Subcutaneous abdominal adipose tissue (tissue), 5 donors: ENCODE results near the gene NTMT2.

Source experiments
- H3K27ac ChIP-seq: one replicate; pipeline ENCODE4 v1.7.0; 2013; ENCODE audit warnings: low read depth, mild to moderate bottlenecking, inconsistent platforms, low read length, moderate library complexity
- H3K27me3 ChIP-seq, 5 donors: one replicate each; pipeline ENCODE4 v1.7.0; 2013; ENCODE audit warnings: low read length in 5 of 5, inconsistent platforms in 1 of 5; ENCODE audit not compliant: control insufficient read depth in 5 of 5, insufficient read depth in 4 of 5
- H3K36me3 ChIP-seq, 5 donors: one replicate each; pipeline ENCODE4 v1.7.0; 2013; ENCODE audit warnings: low read length in 5 of 5; ENCODE audit not compliant: control insufficient read depth in 5 of 5, insufficient read depth in 5 of 5
- H3K4me1 ChIP-seq, 5 donors: one replicate each; pipeline ENCODE4 v1.7.0; 2013; ENCODE audit warnings: low read length in 5 of 5, mild to moderate bottlenecking in 3 of 5, moderate library complexity in 1 of 5; ENCODE audit not compliant: control insufficient read depth in 5 of 5, insufficient read depth in 5 of 5
- H3K4me3 ChIP-seq, 5 donors: one replicate each; pipeline ENCODE4 v1.7.0; 2013; ENCODE audit warnings: low read length in 5 of 5, low read depth in 1 of 5
- H3K9ac ChIP-seq, 5 donors: one replicate each; pipeline ENCODE4 v1.7.0; 2013; ENCODE audit warnings: low read length in 5 of 5, mild to moderate bottlenecking in 4 of 5, moderate library complexity in 3 of 5
- H3K9me3 ChIP-seq, 5 donors: one replicate each; pipeline ENCODE4 v1.7.0; 2013; ENCODE audit warnings: low read length in 5 of 5; ENCODE audit not compliant: control insufficient read depth in 5 of 5
- donor health status: healthy.
- donor health status: healthy.
- donor health status: healthy.
- donor health status: healthy.
- donor health status: healthy.

The NTMT2 gene

GRCh38 chr1:170203693-170204092 lies 57.9 kb downstream of the NTMT2 start:
- Histone ChIP-seq H3K36me3 (no peaks in the 10 kb centered on the region), H3K27me3 (no peaks in the 10 kb centered on the region), H3K4me3 (no peak overlapping the region), H3K4me1 (peaks cover 0 to 24% (median 21%) of the 10 kb centered on the region in 5 donors), H3K9ac (no peak overlapping the region), H3K27ac (no peak overlapping the region), H3K9me3 (no peaks in the 10 kb centered on the region)

- H3K9ac ChIP-seq: no peak overlapping the region
- H3K4me3 ChIP-seq: no peak overlapping the region
- no peaks in the 10 kb centered on the region for H3K27me3 ChIP-seq
- no peak overlapping the region for H3K27ac ChIP-seq
- H3K9me3 ChIP-seq: no peaks in the 10 kb centered on the region
- H3K36me3 ChIP-seq: no peaks in the 10 kb centered on the region
- peaks cover 0 to 24% (median 21%) of the 10 kb centered on the region in 5 donors for H3K4me1 ChIP-seq
These were observed 58.4 kb downstream of the NTMT2 start for GRCh38 chr1:170204121-170204520.

DNA sequence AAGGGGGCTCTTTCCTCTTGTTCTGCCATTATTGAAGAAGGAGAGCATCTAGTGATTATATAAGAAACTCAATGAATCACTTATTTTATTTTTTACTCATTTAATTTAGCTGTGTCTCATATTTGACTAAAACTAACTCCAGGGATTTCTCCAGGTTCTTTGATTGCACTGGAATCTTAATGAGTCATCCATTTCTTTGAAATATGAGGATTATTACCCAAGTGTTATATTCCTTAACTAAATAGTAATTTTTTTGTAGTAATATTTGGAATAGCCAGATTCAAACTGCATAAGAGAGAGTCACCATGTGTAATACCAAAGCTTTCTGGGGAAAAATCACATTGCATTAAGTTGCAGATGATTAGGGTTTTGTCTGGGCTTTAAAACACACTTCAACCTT lies 59.5 kb downstream of the NTMT2 start:
- Histone ChIP-seq H3K36me3 (no peaks in the 10 kb centered on the region), H3K9me3 (no peaks in the 10 kb centered on the region), H3K9ac (no peak overlapping the region), H3K4me1 (peaks cover 0 to 16% (median 13%) of the 10 kb centered on the region in 5 donors), H3K4me3 (no peak overlapping the region), H3K27me3 (no peaks in the 10 kb centered on the region), H3K27ac (no peak overlapping the region)

GRCh38 chr1:170209125-170209524 lies 63.4 kb downstream of the NTMT2 start:
- no peak overlapping the region for H3K4me3 ChIP-seq
- H3K9ac ChIP-seq: no peak overlapping the region
- no peaks in the 10 kb centered on the region for H3K36me3 ChIP-seq
- peaks cover 3 to 9% (median 7%) of the 10 kb centered on the region in 5 donors for H3K4me1 ChIP-seq
- no peak overlapping the region for H3K27ac ChIP-seq
- H3K9me3 ChIP-seq: no peaks in the 10 kb centered on the region
- H3K27me3 ChIP-seq: no peaks in the 10 kb centered on the region

DNA sequence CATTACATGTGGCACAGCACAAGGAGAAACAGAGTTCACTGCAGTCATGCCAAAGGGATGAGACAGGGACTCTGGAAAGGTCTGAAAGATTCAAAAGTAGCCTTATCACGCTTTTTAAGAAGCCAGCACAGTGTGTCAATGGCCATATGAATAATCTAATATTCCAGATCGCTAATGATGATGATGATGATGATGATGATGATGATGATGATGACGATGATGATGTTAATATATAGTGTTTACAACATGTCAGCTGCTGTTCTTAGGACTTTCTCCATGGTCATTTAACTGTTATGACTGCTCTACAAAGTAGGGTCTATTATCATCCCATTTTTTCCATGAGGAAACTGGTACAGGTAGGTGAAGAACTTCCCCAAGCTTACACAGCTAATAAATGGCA lies 64.4 kb downstream of the NTMT2 start:
- Histone ChIP-seq H3K4me3 (no peak overlapping the region), H3K9me3 (no peaks in the 10 kb centered on the region), H3K4me1 (peaks cover 3 to 19% (median 16%) of the 10 kb centered on the region in 5 donors), H3K27me3 (no peaks in the 10 kb centered on the region), H3K9ac (no peak overlapping the region), H3K36me3 (no peaks in the 10 kb centered on the region), H3K27ac (no peak overlapping the region)

- H3K4me1 ChIP-seq: peaks cover 3 to 37% (median 31%) of the 10 kb centered on the region in 5 donors
- peak overlapping the region; percentile 45 for H3K27ac ChIP-seq
These were observed 67.8 kb downstream of the NTMT2 start for GRCh38 chr1:170213596-170213995.

GRCh38 chr1:170214117-170215032 lies 68.6 kb downstream of the NTMT2 start:
- Histone ChIP-seq H3K4me3 (no peak overlapping the region), H3K27me3 (no peaks in the 10 kb centered on the region), H3K9ac (no peak overlapping the region), H3K36me3 (no peaks in the 10 kb centered on the region), H3K27ac (peak overlapping the region; percentile 45), H3K4me1 (peaks cover 3 to 38% (median 32%) of the 10 kb centered on the region in 5 donors), H3K9me3 (no peaks in the 10 kb centered on the region)

More at GRCh38 chr1:170213596-170213995, 67.8 kb downstream of the NTMT2 start:
- H3K36me3 ChIP-seq: no peaks in the 10 kb centered on the region
- no peak overlapping the region for H3K9ac ChIP-seq
- no peaks in the 10 kb centered on the region for H3K27me3 ChIP-seq
- no peaks in the 10 kb centered on the region for H3K9me3 ChIP-seq
- H3K4me3 ChIP-seq: no peak overlapping the region

DNA sequence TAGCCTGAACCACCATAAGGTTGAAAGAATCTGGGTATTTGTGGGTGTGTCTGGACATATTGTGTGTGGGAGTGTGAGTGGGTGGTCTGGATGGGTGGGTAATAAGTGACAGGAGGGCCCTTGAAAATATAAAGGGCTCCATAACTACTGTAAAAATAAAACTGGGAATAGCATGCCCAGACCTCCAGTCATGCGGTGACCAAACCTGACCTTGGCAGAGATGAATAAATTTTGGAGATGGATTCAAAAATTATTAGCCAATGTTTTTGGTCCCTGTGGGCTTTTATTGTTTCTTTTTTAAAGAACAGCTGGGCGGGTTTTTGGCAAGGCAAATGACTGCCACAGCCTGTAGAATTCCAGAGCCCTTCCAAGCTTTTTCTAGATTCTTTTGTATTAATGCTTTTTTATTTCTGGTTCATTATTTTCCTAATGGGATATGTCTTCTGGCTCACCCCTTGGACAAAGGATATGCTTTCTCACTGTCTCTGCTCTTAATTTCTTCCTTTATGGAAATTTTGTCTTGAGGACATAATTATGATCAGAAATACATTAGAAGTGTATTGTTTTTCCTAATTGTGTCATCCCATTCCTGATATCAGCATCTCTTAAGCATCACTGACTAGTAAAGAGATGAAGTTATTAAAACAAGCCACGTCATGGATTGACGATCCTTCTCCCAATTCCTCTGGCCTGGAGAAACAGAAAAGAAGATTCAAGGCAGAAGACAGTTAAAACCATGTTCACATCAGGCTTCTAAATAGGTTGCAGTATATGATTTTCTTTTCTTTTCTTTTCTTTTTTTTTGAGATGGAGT lies 69.5 kb downstream of the NTMT2 start:
- H3K4me3 ChIP-seq: no peak overlapping the region
- peaks cover 3 to 43% (median 38%) of the 10 kb centered on the region in 5 donors for H3K4me1 ChIP-seq
- H3K27ac ChIP-seq: peak overlapping the region; percentile 45
- no peaks in the 10 kb centered on the region for H3K9me3 ChIP-seq
- H3K9ac ChIP-seq: no peak overlapping the region
- no peaks in the 10 kb centered on the region for H3K36me3 ChIP-seq
- H3K27me3 ChIP-seq: no peaks in the 10 kb centered on the region

DNA sequence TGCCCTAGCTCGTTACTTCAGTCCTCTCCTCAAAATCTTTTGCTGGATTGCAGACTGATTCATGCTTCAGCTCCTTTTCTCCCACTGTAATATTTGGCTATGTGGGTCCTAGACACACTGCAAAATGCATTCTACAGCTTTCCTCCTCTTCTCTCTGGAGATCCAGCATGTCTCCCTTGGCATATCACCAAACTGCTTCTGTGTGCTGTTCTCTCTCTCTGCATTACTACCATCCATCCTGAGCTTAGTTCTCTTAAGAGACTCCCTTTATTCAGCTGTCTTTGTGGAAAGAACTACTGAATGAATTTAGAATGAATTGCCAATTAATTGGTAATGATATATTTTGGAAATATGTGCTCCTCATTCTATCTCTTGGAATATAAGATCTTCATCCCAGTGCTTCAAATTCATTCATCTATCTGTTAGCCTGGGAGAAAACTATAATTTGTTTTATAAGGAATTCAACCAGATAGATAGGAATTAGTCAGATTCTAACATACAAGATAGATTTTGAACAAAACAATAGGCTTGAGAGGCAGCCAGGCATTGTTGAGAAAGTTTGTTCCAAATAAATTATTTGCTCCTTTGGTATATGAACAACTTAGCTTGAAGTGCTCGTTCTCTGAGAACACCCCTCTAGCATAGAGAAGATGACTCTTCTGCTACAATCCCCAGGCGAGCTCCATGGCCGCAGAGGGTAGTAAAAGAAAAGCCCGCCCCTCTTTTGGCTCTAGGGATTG lies 71.9 kb downstream of the NTMT2 start:
- H3K36me3 ChIP-seq: no peaks in the 10 kb centered on the region
- H3K4me1 ChIP-seq: peaks cover 3 to 60% (median 51%) of the 10 kb centered on the region in 5 donors
- no peaks in the 10 kb centered on the region for H3K27me3 ChIP-seq
- no peak overlapping the region for H3K27ac ChIP-seq
- H3K4me3 ChIP-seq: no peak overlapping the region
- no peak overlapping the region for H3K9ac ChIP-seq
- no peaks in the 10 kb centered on the region for H3K9me3 ChIP-seq
